ENCODE data around the gene CXCR6.

Gene CXCR6

DNA sequence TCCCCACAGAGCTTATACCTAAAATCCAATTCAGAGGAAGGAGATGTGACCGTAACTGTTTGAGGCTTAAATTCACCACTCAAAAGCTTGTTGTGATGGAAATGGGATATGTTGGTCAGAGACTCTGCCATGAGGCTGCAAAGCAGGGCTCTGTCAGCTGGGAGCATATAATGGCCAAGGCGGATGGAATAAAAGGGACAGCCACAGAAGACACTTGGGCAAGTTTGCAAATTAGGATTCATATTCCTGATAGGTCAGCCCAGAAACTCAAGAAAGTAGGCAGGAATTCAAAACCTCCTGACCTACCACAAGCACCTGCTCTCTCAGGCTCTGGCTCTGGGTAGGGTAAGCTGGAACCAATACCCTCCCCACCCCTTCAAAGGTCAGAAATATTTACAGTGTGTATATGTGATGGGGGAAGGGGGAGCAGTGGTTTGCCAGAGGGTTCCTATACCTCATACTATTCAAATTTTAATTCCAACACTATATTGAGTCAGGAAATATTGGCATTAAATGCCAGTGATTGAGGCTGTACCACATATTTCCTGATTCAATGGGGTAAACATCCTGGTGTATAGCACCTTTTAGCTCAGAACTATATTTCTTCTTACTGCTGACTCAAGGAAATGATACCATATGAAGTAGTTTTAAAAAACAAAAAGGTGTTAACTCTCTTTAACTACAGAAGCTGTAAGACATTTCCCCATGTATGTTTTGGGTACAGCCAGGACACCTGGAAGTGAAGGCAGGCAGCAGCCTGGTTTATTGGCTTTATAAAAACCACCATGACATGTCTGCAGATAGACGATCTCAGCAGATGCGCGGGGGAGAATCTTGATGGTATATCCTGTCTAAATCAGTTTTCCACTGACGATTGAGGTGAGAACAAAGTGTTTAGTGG is 33.2 kb downstream of the CXCR6 start:
- Histone ChIP-seq H3K9me3 (ENCODE audit: control insufficient read depth, insufficient read depth, low read length) (no peaks in the 10 kb centered on the region), H3K4me3 (ENCODE audit: low read depth, low read length) (no peak overlapping the region), H3K36me3 (ENCODE audit: control insufficient read depth, insufficient read depth, low read length) (peaks cover 15% of the 10 kb centered on the region), H3K9ac (ENCODE audit: low read depth, low read length) (no peak overlapping the region), H3K4me1 (ENCODE audit: control insufficient read depth, insufficient read depth, low read length) (no peaks in the 10 kb centered on the region), H3K27me3 (ENCODE audit: control insufficient read depth, insufficient read depth, low read length) (no peaks in the 10 kb centered on the region)

DNA sequence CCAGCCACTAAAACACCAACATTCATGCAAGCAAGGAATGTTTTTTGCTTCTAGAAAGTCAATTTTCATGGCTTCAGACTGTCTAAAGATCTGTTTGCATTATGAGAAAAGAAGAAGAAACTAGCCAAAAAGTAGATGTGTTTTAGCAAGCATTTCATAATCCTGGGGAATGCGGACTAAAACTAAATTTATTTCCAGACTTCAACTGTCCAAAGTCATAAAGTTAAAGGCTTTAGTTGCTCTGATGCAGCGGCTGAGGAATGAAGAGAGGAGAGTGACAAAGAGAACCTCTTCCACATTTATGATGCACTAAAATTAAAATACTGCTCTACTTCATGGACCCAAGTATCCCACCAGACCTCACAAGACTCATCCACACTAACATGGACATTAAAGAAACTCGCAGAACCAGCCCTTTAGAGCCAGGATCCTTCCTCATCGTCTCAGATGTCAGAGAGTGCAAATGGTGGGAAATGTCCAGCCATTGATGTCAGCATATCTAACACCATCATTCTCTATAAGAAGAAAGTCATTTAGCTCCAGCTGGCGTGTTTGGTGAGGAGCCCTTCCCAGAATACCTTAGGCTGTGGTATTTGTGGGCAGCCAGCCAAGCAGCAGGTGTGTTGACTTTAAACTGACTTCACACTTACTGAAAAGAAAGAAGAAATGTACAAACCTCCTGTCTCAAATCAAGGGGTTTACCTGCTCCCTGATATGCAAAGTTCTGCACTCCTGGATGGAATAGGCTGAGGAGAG is 34.9 kb downstream of the CXCR6 start:
- Histone ChIP-seq H3K4me1 (ENCODE audit: control insufficient read depth, insufficient read depth, low read length) (no peaks in the 10 kb centered on the region), H3K36me3 (ENCODE audit: control insufficient read depth, insufficient read depth, low read length) (peaks cover 16% of the 10 kb centered on the region), H3K9me3 (ENCODE audit: control insufficient read depth, insufficient read depth, low read length) (no peaks in the 10 kb centered on the region), H3K27me3 (ENCODE audit: control insufficient read depth, insufficient read depth, low read length) (no peaks in the 10 kb centered on the region), H3K9ac (ENCODE audit: low read depth, low read length) (no peak overlapping the region), H3K4me3 (ENCODE audit: low read depth, low read length) (no peak overlapping the region)

DNA sequence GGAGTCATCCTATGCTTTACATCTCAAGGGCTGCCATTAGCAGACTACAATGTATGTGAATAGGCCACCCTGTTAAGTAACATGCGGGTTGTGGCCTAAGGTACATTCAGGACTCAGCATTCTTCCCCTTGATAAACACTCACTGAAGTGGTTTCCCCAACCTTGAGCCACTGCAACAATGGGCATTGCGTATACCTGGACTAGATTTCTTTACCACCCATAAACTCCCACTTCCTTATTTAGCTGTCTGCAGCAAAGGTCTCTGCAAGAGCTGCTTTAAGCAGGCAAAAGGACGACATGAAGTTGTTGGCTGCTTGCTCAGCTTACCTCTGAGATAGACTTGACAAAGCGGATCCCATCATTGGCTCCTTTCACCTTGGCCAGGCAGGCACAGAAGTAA is 36.1 kb downstream of the CXCR6 start:
- no peak overlapping the region for H3K9ac ChIP-seq (ENCODE audit: low read depth, low read length)
- no peak overlapping the region for H3K4me3 ChIP-seq (ENCODE audit: low read depth, low read length)
- no peaks in the 10 kb centered on the region for H3K9me3 ChIP-seq (ENCODE audit: control insufficient read depth, insufficient read depth, low read length)
- peaks cover 22% of the 10 kb centered on the region for H3K36me3 ChIP-seq (ENCODE audit: control insufficient read depth, insufficient read depth, low read length)
- no peaks in the 10 kb centered on the region for H3K27me3 ChIP-seq (ENCODE audit: control insufficient read depth, insufficient read depth, low read length)
- H3K4me1 ChIP-seq (ENCODE audit: control insufficient read depth, insufficient read depth, low read length) = no peaks in the 10 kb centered on the region

DNA sequence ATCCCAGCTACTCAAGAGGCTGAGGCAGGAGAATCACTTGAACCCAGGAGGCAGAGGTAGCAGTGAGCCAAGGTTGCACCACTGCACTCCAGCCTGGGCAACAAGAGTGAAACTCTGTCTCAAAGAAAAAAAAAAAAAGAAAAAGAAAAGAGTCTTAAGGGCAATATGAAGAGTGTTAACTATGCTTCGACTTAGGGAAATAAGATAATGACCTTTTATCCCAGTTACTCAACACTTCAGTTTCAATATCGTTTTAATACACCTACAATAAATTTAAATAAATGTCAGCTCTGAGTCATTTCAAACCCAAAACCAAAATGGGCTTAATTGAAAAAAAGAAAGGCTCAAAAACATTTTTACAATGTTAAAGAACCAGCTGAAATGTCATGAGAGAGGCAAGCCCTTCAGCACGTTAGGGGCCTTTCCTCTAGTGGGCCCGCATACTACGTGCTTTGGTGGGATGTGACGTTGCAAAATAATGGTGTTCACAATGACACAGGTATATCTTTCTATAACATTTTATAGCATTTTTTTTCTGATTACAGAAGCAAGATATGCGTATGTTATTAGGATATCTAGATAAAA is 37.1 kb downstream of the CXCR6 start:
- Histone ChIP-seq H3K4me3 (ENCODE audit: low read depth, low read length) (no peak overlapping the region), H3K9me3 (ENCODE audit: control insufficient read depth, insufficient read depth, low read length) (no peaks in the 10 kb centered on the region), H3K4me1 (ENCODE audit: control insufficient read depth, insufficient read depth, low read length) (no peaks in the 10 kb centered on the region), H3K36me3 (ENCODE audit: control insufficient read depth, insufficient read depth, low read length) (peaks cover 24% of the 10 kb centered on the region), H3K9ac (ENCODE audit: low read depth, low read length) (no peak overlapping the region), H3K27me3 (ENCODE audit: control insufficient read depth, insufficient read depth, low read length) (no peaks in the 10 kb centered on the region)

DNA sequence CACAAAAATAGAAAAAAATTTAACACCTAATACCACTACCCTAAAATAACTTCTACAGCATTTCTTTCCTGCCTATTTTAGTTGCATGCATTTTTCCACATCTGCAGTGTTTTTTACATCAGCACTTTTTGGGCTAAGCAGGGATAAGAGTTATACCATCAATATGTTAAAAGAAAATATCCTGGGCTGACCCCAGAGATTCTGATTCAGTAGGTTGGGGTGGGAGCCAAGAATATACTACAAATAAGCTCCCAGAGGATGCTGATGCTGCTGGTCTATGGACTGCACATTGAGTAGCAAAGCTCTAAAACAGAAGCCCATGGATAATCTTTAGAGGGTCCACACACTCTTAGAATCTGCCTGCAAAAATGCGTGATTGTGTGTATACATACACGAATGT is 37.6 kb downstream of the CXCR6 start:
- H3K4me1 ChIP-seq (ENCODE audit: control insufficient read depth, insufficient read depth, low read length) = no peaks in the 10 kb centered on the region
- H3K9me3 ChIP-seq (ENCODE audit: control insufficient read depth, insufficient read depth, low read length) = no peaks in the 10 kb centered on the region
- H3K27me3 ChIP-seq (ENCODE audit: control insufficient read depth, insufficient read depth, low read length) = no peaks in the 10 kb centered on the region
- H3K4me3 ChIP-seq (ENCODE audit: low read depth, low read length) = no peak overlapping the region
- H3K9ac ChIP-seq (ENCODE audit: low read depth, low read length) = no peak overlapping the region
- peaks cover 24% of the 10 kb centered on the region for H3K36me3 ChIP-seq (ENCODE audit: control insufficient read depth, insufficient read depth, low read length)

DNA sequence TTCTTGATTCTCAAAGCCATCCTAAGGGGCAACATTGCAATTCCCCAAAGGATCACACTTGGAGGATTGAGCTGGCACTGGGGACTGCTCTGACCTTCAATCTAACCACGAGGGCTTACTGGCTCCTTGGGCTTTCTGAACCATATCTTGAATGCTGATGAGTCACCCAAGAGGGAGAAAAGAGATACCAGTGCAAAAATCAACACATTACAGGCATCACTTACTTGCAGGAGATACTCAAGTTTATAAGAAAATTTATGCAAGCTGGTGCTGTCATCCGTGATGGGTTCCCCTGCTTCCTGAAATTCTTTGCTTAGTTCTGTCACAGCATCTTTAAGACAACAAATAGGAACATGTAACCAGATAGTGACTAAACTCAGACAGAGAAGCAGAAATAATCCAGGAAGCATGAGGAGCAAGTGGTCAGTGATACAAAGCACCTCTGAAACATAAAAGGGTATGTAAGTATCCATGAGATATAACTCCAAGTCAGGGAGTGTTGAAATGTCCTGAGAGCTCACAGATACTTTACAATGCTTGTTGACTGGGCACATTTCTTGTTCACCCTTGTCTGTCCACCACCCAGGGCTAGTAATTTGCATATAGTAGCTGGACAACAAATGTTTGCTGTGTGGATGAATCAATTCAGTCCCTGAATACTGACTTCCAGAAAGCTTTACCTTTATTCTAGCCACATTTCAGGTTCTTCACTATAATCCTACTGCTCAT is 38.2 kb downstream of the CXCR6 start:
- no peak overlapping the region for H3K4me3 ChIP-seq (ENCODE audit: low read depth, low read length)
- H3K4me1 ChIP-seq (ENCODE audit: control insufficient read depth, insufficient read depth, low read length) = no peaks in the 10 kb centered on the region
- no peaks in the 10 kb centered on the region for H3K27me3 ChIP-seq (ENCODE audit: control insufficient read depth, insufficient read depth, low read length)
- no peak overlapping the region for H3K9ac ChIP-seq (ENCODE audit: low read depth, low read length)
- peaks cover 24% of the 10 kb centered on the region for H3K36me3 ChIP-seq (ENCODE audit: control insufficient read depth, insufficient read depth, low read length)
- H3K9me3 ChIP-seq (ENCODE audit: control insufficient read depth, insufficient read depth, low read length) = no peaks in the 10 kb centered on the region

DNA sequence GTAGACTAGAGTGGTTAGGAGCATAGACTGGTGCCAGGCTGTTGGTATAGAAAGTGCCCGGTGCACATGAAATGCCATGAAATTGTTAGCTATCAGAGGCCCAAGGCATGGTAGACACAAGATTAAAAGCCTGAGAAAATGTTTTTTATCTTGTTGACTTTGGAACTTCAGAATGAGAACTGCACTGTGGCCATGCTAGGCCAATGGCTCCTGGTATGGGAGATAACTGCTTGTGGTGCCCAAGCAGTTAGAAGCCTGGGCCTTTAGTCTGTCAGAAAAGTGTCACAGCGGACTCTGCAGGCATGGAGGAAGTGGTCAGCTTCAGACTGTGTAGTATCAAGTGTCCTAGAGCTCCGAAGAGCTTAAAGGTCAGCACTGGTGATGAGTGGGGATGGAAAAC is 40.5 kb downstream of the CXCR6 start:
- H3K9ac ChIP-seq (ENCODE audit: low read depth, low read length) = no peak overlapping the region
- peaks cover 24% of the 10 kb centered on the region for H3K36me3 ChIP-seq (ENCODE audit: control insufficient read depth, insufficient read depth, low read length)
- H3K27me3 ChIP-seq (ENCODE audit: control insufficient read depth, insufficient read depth, low read length) = no peaks in the 10 kb centered on the region
- H3K4me1 ChIP-seq (ENCODE audit: control insufficient read depth, insufficient read depth, low read length) = peaks cover 4% of the 10 kb centered on the region
- no peaks in the 10 kb centered on the region for H3K9me3 ChIP-seq (ENCODE audit: control insufficient read depth, insufficient read depth, low read length)
- H3K4me3 ChIP-seq (ENCODE audit: low read depth, low read length) = no peak overlapping the region

DNA sequence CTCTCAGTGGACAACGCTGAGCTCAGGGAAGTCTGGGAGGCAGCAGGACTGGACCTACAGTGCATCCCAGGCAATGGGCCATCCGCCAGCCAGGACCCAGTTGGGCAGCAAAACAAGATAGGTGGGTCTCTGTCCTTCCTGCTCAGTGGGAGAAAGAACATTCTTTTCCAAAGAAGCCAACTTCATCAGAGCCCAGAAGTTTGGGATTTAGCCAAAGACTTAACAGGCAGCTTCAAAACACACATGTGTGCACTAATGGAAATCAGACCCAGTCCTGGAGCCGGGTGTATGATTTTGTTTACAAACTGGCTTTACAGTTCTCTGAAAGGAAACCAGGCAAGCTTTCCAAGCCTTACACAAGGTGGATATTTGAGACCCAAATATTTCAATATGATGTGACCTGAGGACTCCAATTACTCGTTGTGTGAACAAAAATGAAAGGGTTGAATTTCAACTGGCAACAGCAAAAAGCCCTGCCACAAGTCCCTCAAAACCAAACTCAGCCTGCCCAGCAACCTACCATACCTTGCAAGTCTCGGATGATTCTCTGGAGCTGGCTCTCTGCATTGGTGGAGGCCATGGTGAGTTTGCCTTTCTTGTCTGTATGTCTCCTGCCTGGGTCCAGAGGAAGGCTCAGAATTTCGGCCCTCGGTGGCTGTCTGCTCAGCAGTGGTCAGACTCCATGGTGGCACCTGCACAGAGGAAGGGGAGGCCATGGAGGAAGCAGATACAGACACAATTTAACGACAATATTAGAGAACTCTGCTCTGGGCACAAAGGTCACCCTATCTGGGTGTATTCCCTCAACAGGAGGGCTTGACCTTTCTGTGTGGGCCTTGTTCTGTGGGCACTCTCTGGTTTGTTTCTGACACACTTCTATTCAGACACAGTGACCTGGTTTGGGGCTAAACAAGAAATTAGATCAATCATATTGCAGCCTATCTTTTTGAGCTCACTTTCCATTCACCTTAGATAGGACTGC is 41.4 kb downstream of the CXCR6 start:
- H3K4me3 ChIP-seq (ENCODE audit: low read depth, low read length) = no peak overlapping the region
- no peak overlapping the region for H3K9ac ChIP-seq (ENCODE audit: low read depth, low read length)
- no peaks in the 10 kb centered on the region for H3K27me3 ChIP-seq (ENCODE audit: control insufficient read depth, insufficient read depth, low read length)
- H3K36me3 ChIP-seq (ENCODE audit: control insufficient read depth, insufficient read depth, low read length) = peaks cover 18% of the 10 kb centered on the region
- H3K9me3 ChIP-seq (ENCODE audit: control insufficient read depth, insufficient read depth, low read length) = no peaks in the 10 kb centered on the region
- peaks cover 4% of the 10 kb centered on the region for H3K4me1 ChIP-seq (ENCODE audit: control insufficient read depth, insufficient read depth, low read length)

DNA sequence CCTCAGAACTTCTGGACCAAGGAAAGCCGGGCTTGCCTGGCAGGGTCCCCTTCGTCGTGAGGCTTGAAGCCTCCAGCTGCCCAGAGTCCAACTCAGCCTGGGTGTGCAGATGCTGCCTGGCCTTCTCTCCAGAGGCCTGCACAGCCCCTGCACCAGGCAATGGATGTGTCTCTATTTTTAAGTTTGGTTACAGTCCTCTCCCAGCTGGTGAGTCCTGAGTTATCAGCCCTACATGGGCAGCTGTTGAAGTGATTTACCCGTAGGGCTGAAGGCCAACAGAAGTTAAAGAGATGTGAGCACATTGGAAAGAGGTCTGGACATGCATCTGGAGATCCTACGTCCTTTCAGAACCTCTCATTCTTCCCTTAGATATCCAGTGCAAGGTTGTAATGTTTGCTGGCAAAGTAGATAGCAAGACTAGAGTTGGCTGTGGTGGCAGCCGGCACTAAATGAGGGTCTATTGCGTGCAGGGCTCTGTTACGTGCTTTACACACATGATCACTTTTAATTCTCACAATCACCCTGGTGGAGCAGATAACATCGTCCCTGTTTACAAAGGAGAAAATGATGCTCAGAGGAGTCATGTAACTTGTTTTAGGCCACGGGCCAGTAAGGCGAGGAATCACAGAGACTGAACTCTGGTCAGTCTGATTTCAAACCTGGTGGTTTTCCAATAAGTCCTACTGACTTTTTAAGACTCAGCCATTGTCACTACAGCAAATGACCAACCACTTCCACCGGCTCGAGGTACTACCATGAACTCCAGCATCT is 42.5 kb downstream of the CXCR6 start:
- no peak overlapping the region for H3K4me3 ChIP-seq (ENCODE audit: low read depth, low read length)
- H3K9ac ChIP-seq (ENCODE audit: low read depth, low read length) = no peak overlapping the region
- H3K4me1 ChIP-seq (ENCODE audit: control insufficient read depth, insufficient read depth, low read length) = peaks cover 4% of the 10 kb centered on the region
- peaks cover 17% of the 10 kb centered on the region for H3K36me3 ChIP-seq (ENCODE audit: control insufficient read depth, insufficient read depth, low read length)
- no peaks in the 10 kb centered on the region for H3K27me3 ChIP-seq (ENCODE audit: control insufficient read depth, insufficient read depth, low read length)
- H3K9me3 ChIP-seq (ENCODE audit: control insufficient read depth, insufficient read depth, low read length) = no peaks in the 10 kb centered on the region

DNA sequence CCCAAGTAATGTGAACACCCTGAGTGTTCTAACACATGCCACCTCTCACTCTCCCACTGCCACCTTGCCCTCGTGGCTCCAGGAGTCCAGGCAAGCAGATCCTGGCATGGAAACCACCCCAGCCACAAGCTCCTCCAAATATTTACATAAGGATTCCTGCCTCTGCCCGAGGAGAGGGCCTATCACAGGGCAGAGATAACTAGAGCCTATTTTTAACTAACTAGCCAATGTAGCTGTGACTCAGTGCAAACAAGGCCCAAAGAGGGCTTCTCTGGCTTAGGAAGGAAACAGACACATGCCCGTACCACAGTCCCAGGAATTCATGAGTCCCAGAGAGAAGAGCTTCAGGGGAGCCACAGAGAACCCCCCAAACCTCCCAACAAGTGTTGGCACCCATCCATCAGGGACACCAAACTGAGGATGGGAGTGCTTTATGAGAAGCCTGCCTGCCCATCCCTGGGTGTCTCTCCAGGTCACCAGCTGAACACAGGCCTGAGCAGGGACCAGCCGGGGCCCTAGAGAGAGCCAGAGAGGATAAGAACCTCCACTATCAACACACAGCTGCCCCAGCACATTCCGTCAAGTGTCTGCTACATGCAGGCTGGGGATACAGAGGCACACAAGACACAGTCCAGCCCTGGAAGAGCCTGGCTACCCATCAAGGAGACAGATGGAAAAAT is 43.2 kb downstream of the CXCR6 start:
- H3K9ac ChIP-seq (ENCODE audit: low read depth, low read length) = no peak overlapping the region

More for the DNA sequence above, 43.2 kb downstream of the CXCR6 start:
- peaks cover 11% of the 10 kb centered on the region for H3K36me3 ChIP-seq (ENCODE audit: control insufficient read depth, insufficient read depth, low read length)
- peaks cover 4% of the 10 kb centered on the region for H3K4me1 ChIP-seq (ENCODE audit: control insufficient read depth, insufficient read depth, low read length)
- H3K9me3 ChIP-seq (ENCODE audit: control insufficient read depth, insufficient read depth, low read length) = no peaks in the 10 kb centered on the region
- H3K4me3 ChIP-seq (ENCODE audit: low read depth, low read length) = no peak overlapping the region
- H3K27me3 ChIP-seq (ENCODE audit: control insufficient read depth, insufficient read depth, low read length) = no peaks in the 10 kb centered on the region

Data from iPS-15b (cell line).